ENCODE data around the gene SLU7. TPM values are rescaled to one million over a fixed set of nuclear protein-coding genes. Genes with fewer than 3 reads are reported as not detected.

The SLU7 gene
- total and polyA plus RNA-seq, 7 donors: 22.4 to 80.3 (median 44.4) TPM

- intact Hi-C loops (cut with DNase I): no loop called here
- TF ChIP-seq POLR2AphosphoS5 (IDR thresholded peaks at IDR 0.05) (no peak), CTCF (IDR thresholded peaks at IDR 0.05) (no peak), EP300 (IDR thresholded peaks at IDR 0.05) (no peak), POLR2A (IDR thresholded peaks at IDR 0.05) (no peak)
- Histone ChIP-seq H3K9me3 (no peaks in the 10 kb centered on the region), H3K4me1 (no peaks in the 10 kb centered on the region), H3K27ac (no peak overlapping the region), H3K36me3 (no peaks in the 10 kb centered on the region), H3K4me3 (no peak overlapping the region), H3K27me3 (no peaks in the 10 kb centered on the region)
- WGBS, 2 donors: 81 to 87% methylated on average over 2 of the region's 2 CpGs
- no peak for DNase-seq
Measured at GRCh38 chr5:160380041-160380440, 38.8 kb downstream of the SLU7 start.

- TF ChIP-seq CTCF (IDR thresholded peaks at IDR 0.05) (no peak), EP300 (IDR thresholded peaks at IDR 0.05) (no peak), POLR2A (IDR thresholded peaks at IDR 0.05) (no peak), POLR2AphosphoS5 (IDR thresholded peaks at IDR 0.05) (no peak)
- Histone ChIP-seq H3K27me3 (no peaks in the 10 kb centered on the region), H3K27ac (no peak overlapping the region), H3K9me3 (no peaks in the 10 kb centered on the region), H3K36me3 (no peaks in the 10 kb centered on the region), H3K4me1 (no peaks in the 10 kb centered on the region), H3K4me3 (no peak overlapping the region)
- WGBS, 2 donors: 25 to 39% methylated on average over 4 of the region's 4 CpGs
- intact Hi-C loops (cut with DNase I): no loop called here
- DNase-seq: no peak
Measured at GRCh38 chr5:160379511-160379910, 39.4 kb downstream of the SLU7 start.

GRCh38 chr5:160378330-160378729 is 40.6 kb downstream of the SLU7 start:
- intact Hi-C loops (cut with DNase I): no loop called here
- no peak for DNase-seq
- H3K27me3 ChIP-seq: no peaks in the 10 kb centered on the region
- H3K9me3 ChIP-seq: no peaks in the 10 kb centered on the region
- H3K4me1 ChIP-seq: no peaks in the 10 kb centered on the region
- no peak overlapping the region for H3K4me3 ChIP-seq
- no peak for TF ChIP-seq POLR2A (IDR thresholded peaks at IDR 0.05)
- TF ChIP-seq POLR2AphosphoS5 (IDR thresholded peaks at IDR 0.05): no peak
- TF ChIP-seq EP300 (IDR thresholded peaks at IDR 0.05): no peak
- TF ChIP-seq CTCF (IDR thresholded peaks at IDR 0.05): no peak
- H3K36me3 ChIP-seq: no peaks in the 10 kb centered on the region
- 72 to 83% methylated on average over 2 of the region's 2 CpGs for WGBS, 2 donors
- H3K27ac ChIP-seq: no peak overlapping the region

- intact Hi-C loops (cut with DNase I): no loop called here
- no peak for DNase-seq
- no peak overlapping the region for H3K4me3 ChIP-seq
- no peaks in the 10 kb centered on the region for H3K9me3 ChIP-seq
- 82 to 89% methylated on average over 5 of the region's 5 CpGs for WGBS, 2 donors
- H3K36me3 ChIP-seq: no peaks in the 10 kb centered on the region
- H3K4me1 ChIP-seq: no peaks in the 10 kb centered on the region
- TF ChIP-seq EP300 (IDR thresholded peaks at IDR 0.05): no peak
- no peak for TF ChIP-seq CTCF (IDR thresholded peaks at IDR 0.05)
- TF ChIP-seq POLR2AphosphoS5 (IDR thresholded peaks at IDR 0.05): no peak
- TF ChIP-seq POLR2A (IDR thresholded peaks at IDR 0.05): no peak
- H3K27ac ChIP-seq: no peak overlapping the region
- H3K27me3 ChIP-seq: no peaks in the 10 kb centered on the region
Measured at GRCh38 chr5:160377651-160378050, 41.2 kb downstream of the SLU7 start.

GRCh38 chr5:160376416-160376815 is 42.5 kb downstream of the SLU7 start:
- DNase-seq: no peak
- intact Hi-C loops (cut with DNase I): no loop called here
- Histone ChIP-seq H3K9me3 (no peaks in the 10 kb centered on the region), H3K27me3 (no peaks in the 10 kb centered on the region), H3K4me3 (no peak overlapping the region), H3K27ac (no peak overlapping the region), H3K4me1 (no peaks in the 10 kb centered on the region), H3K36me3 (no peaks in the 10 kb centered on the region)
- TF ChIP-seq CTCF (IDR thresholded peaks at IDR 0.05) (no peak), POLR2A (IDR thresholded peaks at IDR 0.05) (no peak), EP300 (IDR thresholded peaks at IDR 0.05) (no peak), POLR2AphosphoS5 (IDR thresholded peaks at IDR 0.05) (no peak)
